H9 (cell line): ENCODE results near the gene RAC2. TPM values are rescaled to one million over a fixed set of nuclear protein-coding genes. Genes with fewer than 3 reads are reported as not detected.

Source experiments
- DNase-seq: peaks from one replicate; pipeline ENCODE4 v3.0.0-alpha.2; 2017
- H2AFZ ChIP-seq: one replicate; pipeline ENCODE4 v1.6.1; 2013; ENCODE audit warnings: mild to moderate bottlenecking, low read length, control low read depth, moderate library complexity
- H2AK5ac ChIP-seq: 2 replicates; pipeline ENCODE4 v1.6.1; 2013; ENCODE audit warnings: low read length, control low read depth, mixed read lengths; ENCODE audit not compliant: insufficient read length
- H2BK120ac ChIP-seq: one replicate; pipeline ENCODE4 v1.6.1; 2013; ENCODE audit warnings: low read depth, mild to moderate bottlenecking, low read length, control low read depth, inconsistent platforms; ENCODE audit not compliant: poor library complexity, severe bottlenecking
- H2BK12ac ChIP-seq: 2 replicates; pipeline ENCODE4 v1.6.1; 2013; ENCODE audit warnings: low read length, control low read depth, mixed read lengths, low read depth; ENCODE audit not compliant: insufficient read length
- H2BK15ac ChIP-seq: 2 replicates; pipeline ENCODE4 v1.6.1; 2013; ENCODE audit warnings: low read depth, low read length, control low read depth
- H2BK20ac ChIP-seq: one replicate; pipeline ENCODE4 v1.6.1; 2013; ENCODE audit warnings: low read depth, mild to moderate bottlenecking, low read length, control low read depth, inconsistent platforms; ENCODE audit not compliant: poor library complexity, severe bottlenecking
- H2BK5ac ChIP-seq: 2 replicates; pipeline ENCODE4 v1.6.1; 2013; ENCODE audit warnings: low read length, control low read depth, mixed read lengths; ENCODE audit not compliant: insufficient read length
- H3K14ac ChIP-seq: 2 replicates; pipeline ENCODE4 v1.6.1; 2013; ENCODE audit warnings: low read length, control low read depth; ENCODE audit not compliant: insufficient read depth
- H3K18ac ChIP-seq: 2 replicates; pipeline ENCODE4 v1.6.1; 2013; ENCODE audit warnings: low read depth, mild to moderate bottlenecking, mixed read lengths, low read length, control low read depth; ENCODE audit not compliant: insufficient read length
- H3K23ac ChIP-seq: 2 replicates; pipeline ENCODE4 v1.6.1; 2013; ENCODE audit warnings: low read length, control low read depth, mixed read lengths, low read depth; ENCODE audit not compliant: insufficient read length
- H3K23me2 ChIP-seq: 2 replicates; pipeline ENCODE4 v1.6.1; 2013; ENCODE audit warnings: low read depth, mild to moderate bottlenecking, mixed read lengths, low read length, control low read depth; ENCODE audit not compliant: insufficient read length, poor library complexity, severe bottlenecking
- H3K27ac ChIP-seq: 2 replicates; pipeline ENCODE4 v1.5.1; 2013; ENCODE audit warnings: low read length, control low read depth, mixed read lengths, low read depth; ENCODE audit not compliant: insufficient read length
- H3K27me3 ChIP-seq: 2 replicates; pipeline ENCODE4 v1.6.1; 2013; ENCODE audit warnings: low read length, control low read depth, inconsistent platforms; ENCODE audit not compliant: insufficient read depth
- H3K4ac ChIP-seq: 2 replicates; pipeline ENCODE4 v1.6.1; 2013; ENCODE audit warnings: low read depth, mild to moderate bottlenecking, control low read depth, inconsistent platforms, low read length, moderate library complexity
- H3K4me1 ChIP-seq: 2 replicates; pipeline ENCODE4 v1.6.1; 2013; ENCODE audit warnings: low read length, control low read depth, inconsistent platforms; ENCODE audit not compliant: insufficient read depth
- H3K4me2 ChIP-seq: 2 replicates; pipeline ENCODE4 v1.6.1; 2013; ENCODE audit warnings: low read length, control low read depth, mixed read lengths; ENCODE audit not compliant: insufficient read length, insufficient read depth
- H3K56ac ChIP-seq: 2 replicates; pipeline ENCODE4 v1.6.1; 2013; ENCODE audit warnings: low read depth, mild to moderate bottlenecking, mixed read lengths, low read length, control low read depth; ENCODE audit not compliant: insufficient read length
- H3K79me1 ChIP-seq: 2 replicates; pipeline ENCODE4 v1.6.1; 2013; ENCODE audit warnings: low read depth, mild to moderate bottlenecking, moderate library complexity, low read length, control low read depth, inconsistent platforms; ENCODE audit not compliant: insufficient read depth, poor library complexity, severe bottlenecking
- H3K79me2 ChIP-seq: 2 replicates; pipeline ENCODE4 v1.6.1; 2013; ENCODE audit warnings: low read length, control low read depth, inconsistent platforms; ENCODE audit not compliant: insufficient read depth
- H3K9ac ChIP-seq: 2 replicates; pipeline ENCODE4 v1.6.1; 2013; ENCODE audit warnings: low read length, control low read depth, mixed read lengths; ENCODE audit not compliant: insufficient read length; ENCODE audit errors: extremely low read depth
- H3K9me3 ChIP-seq: one replicate; pipeline ENCODE4 v1.6.1; 2013; ENCODE audit warnings: low read depth, low read length, inconsistent platforms; ENCODE audit not compliant: control insufficient read depth
- H3T11ph ChIP-seq: one replicate; pipeline ENCODE4 v1.6.1; 2013; ENCODE audit warnings: mild to moderate bottlenecking, low read length, control low read depth, inconsistent platforms
- H4K20me1 ChIP-seq: one replicate; pipeline ENCODE4 v1.6.1; 2013; ENCODE audit not compliant: control insufficient read depth, insufficient read length, insufficient read depth
- H4K5ac ChIP-seq: 2 replicates; pipeline ENCODE4 v1.6.1; 2013; ENCODE audit warnings: low read depth, mild to moderate bottlenecking, mixed read lengths, low read length, control low read depth; ENCODE audit not compliant: insufficient read length
- H4K8ac ChIP-seq: replicated peaks from 2 replicates; pipeline ENCODE4 v1.6.1; 2013; ENCODE audit warnings: low read length, control low read depth, mixed read lengths, low read depth; ENCODE audit not compliant: insufficient read length
- H4K91ac ChIP-seq: 2 replicates; pipeline ENCODE4 v1.6.1; 2013; ENCODE audit warnings: low read depth, mild to moderate bottlenecking, moderate library complexity, mixed read lengths, low read length, control low read depth; ENCODE audit not compliant: insufficient read length
- H3K27ac Mint-ChIP-seq, 3 experiments: 2 replicates in 2 of 3; 3 replicates in 1 of 3; pipeline ENCODE4 v1.8.0; 2020 to 2021; ENCODE audit warnings: mixed read lengths in 3 of 3, mild to moderate bottlenecking in 1 of 3, moderate library complexity in 1 of 3
- H3K27me3 Mint-ChIP-seq: 2 replicates; pipeline ENCODE4 v1.8.0; 2021; ENCODE audit warnings: low read depth, mild to moderate bottlenecking, moderate library complexity, mixed read lengths
- H3K36me3 Mint-ChIP-seq, 3 experiments: 2 replicates in 2 of 3; 3 replicates in 1 of 3; pipeline ENCODE4 v1.8.0; 2020 to 2021; ENCODE audit warnings: low read depth in 3 of 3, mixed read lengths in 3 of 3; ENCODE audit not compliant: insufficient read depth in 1 of 3
- H3K4me1 Mint-ChIP-seq, 2 experiments: 2 replicates each; pipeline ENCODE4 v1.8.0; 2020; ENCODE audit warnings: mixed read lengths in 2 of 2
- H3K4me3 Mint-ChIP-seq, 2 experiments: 2 replicates in 1 of 2; 3 replicates in 1 of 2; pipeline ENCODE4 v1.8.0; 2020 to 2021; ENCODE audit warnings: mild to moderate bottlenecking in 2 of 2, mixed read lengths in 2 of 2, moderate library complexity in 1 of 2
- H3K9me3 Mint-ChIP-seq, 2 experiments: 2 replicates in 1 of 2; 3 replicates in 1 of 2; pipeline ENCODE4 v1.8.0; 2020; ENCODE audit warnings: mild to moderate bottlenecking in 2 of 2, mixed read lengths in 2 of 2, moderate library complexity in 1 of 2
- CTCF ChIP-seq: fragments of 200-600 bp; sonication (generic); conservative IDR thresholded peaks from 3 replicates; pipeline ENCODE4 v1.8.0; 2021; ENCODE audit warnings: antibody characterized with exemption, mild to moderate bottlenecking
- WGBS: extraction: QIAGEN DNeasy Blood & Tissue Kit; methylation state at CpG from one replicate; pipeline ENCODE4 v1.1.7; 2013; ENCODE audit warnings: missing lambda C conversion rate, low lambda C conversion rate, mixed read lengths; ENCODE audit not compliant: insufficient read length; ENCODE audit errors: extremely low coverage; 5-methylcytosine and 5-hydroxymethylcytosine counted together
- total RNA-seq: library from RNA; stranded (reverse); gene quantifications from 2 replicates; pipeline ENCODE4 v1.2.1, GENCODE V29; 2021

Gene RAC2
- total RNA-seq, 1 experiment from 2014 or later, result 2.8 TPM

- no peak overlapping the region for H3K4ac ChIP-seq
- H3K23me2 ChIP-seq, result peaks cover 9% of the 10 kb centered on the region
- H3K27me3 ChIP-seq, result no peaks in the 10 kb centered on the region
- H3K36me3 Mint-ChIP-seq, result peaks cover 0 to 1% (median 0%) of the 10 kb centered on the region in 3 experiments; a peak in 2 of 7 replicates
- no peak overlapping the region for H3K18ac ChIP-seq
- H2BK12ac ChIP-seq, result no peak overlapping the region
- no peak overlapping the region for H3T11ph ChIP-seq
- no peak for DNase-seq
- peaks cover 2% of the 10 kb centered on the region for H3K27me3 Mint-ChIP-seq
- no peaks in the 10 kb centered on the region for H3K79me2 ChIP-seq
- no peak overlapping the region for H2AFZ ChIP-seq
- H3K23ac ChIP-seq, result no peak overlapping the region
- no peak overlapping the region for H3K9ac ChIP-seq
- H3K14ac ChIP-seq, result no peak overlapping the region
- no peak overlapping the region for H2BK120ac ChIP-seq
- no peaks in the 10 kb centered on the region for H3K79me1 ChIP-seq
- no peak overlapping the region for H2AK5ac ChIP-seq
- H3K4me2 ChIP-seq, result no peak overlapping the region
- H4K8ac ChIP-seq, result no peak overlapping the region
- H4K20me1 ChIP-seq, result no peaks in the 10 kb centered on the region
- no peak overlapping the region for H3K27ac Mint-ChIP-seq
- WGBS, result no CpG with 5 or more reads among the region's 12 CpGs
- no peak overlapping the region for H4K5ac ChIP-seq
- no peak overlapping the region for H2BK20ac ChIP-seq
- H3K27ac ChIP-seq, result no peak overlapping the region
- no peak overlapping the region for H3K4me3 Mint-ChIP-seq
- TF ChIP-seq CTCF, result no peak
- no peak overlapping the region for H3K56ac ChIP-seq
- no peaks in the 10 kb centered on the region for H3K9me3 ChIP-seq
- H4K91ac ChIP-seq, result no peak overlapping the region
- peaks cover 23 to 40% of the 10 kb centered on the region in 2 experiments for H3K4me1 Mint-ChIP-seq
- H2BK5ac ChIP-seq, result no peak overlapping the region
- H2BK15ac ChIP-seq, result no peak overlapping the region
- peaks cover 5% of the 10 kb centered on the region for H3K4me1 ChIP-seq
- no peaks in the 10 kb centered on the region for H3K9me3 Mint-ChIP-seq
Observed at GRCh38 chr22:37184380-37184755, 59.7 kb downstream of the RAC2 start.
